ENCODE results near the gene CNOT6L. TPM values are rescaled to one million over a fixed set of nuclear protein-coding genes. Genes with fewer than 3 reads are reported as not detected.
A peak's percentile ranks its signal among the peaks of the same experiment; 100 is the strongest.

CNOT6L gene
- total RNA-seq, 1 donor from 2014 or later = 21.8 TPM

DNA sequence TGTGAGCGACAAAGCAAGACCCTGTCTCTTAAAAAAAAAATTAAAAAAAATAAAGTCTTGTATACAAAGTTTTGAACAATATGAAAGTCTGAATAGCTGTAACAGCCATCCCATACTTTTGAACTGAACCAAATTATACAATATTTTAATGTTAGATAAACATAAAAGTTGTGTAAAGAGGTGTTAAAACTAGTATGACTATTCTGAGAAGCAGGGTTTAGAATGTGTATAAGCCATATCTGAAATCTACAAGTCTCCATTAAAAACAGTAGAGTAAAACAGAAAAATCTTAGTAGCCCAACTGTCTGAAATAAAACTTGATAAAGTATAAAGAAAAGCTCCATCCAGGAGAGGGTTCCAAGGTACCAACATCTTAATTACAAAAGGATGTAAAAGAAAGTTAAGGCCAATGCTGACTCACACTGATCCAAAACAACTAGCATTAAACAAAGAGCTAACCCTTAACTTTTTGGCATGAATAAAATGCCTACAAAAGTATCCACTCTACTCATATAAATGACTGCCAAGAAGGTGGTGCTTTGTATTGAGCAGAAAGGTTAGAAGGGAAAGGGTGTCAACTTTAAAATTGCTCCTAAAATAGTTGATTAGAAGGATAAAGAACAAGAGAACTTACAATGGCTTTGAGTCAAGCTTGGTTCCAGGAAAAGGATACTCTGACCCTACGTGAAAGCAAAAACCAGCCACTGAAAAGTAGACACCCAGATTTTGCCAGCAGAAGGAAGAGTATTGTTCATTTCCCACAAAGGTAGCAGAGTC is 18.5 kb downstream of the CNOT6L start:
- TF ChIP-seq, protein P1, sequence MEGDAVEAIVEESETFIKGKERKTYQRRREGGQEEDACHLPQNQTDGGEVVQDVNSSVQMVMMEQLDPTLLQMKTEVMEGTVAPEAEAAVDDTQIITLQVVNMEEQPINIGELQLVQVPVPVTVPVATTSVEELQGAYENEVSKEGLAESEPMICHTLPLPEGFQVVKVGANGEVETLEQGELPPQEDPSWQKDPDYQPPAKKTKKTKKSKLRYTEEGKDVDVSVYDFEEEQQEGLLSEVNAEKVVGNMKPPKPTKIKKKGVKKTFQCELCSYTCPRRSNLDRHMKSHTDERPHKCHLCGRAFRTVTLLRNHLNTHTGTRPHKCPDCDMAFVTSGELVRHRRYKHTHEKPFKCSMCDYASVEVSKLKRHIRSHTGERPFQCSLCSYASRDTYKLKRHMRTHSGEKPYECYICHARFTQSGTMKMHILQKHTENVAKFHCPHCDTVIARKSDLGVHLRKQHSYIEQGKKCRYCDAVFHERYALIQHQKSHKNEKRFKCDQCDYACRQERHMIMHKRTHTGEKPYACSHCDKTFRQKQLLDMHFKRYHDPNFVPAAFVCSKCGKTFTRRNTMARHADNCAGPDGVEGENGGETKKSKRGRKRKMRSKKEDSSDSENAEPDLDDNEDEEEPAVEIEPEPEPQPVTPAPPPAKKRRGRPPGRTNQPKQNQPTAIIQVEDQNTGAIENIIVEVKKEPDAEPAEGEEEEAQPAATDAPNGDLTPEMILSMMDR (IDR thresholded peaks at IDR 0.05; ENCODE audit: borderline replicate concordance) = no peak
- H3K27ac ChIP-seq (replicated peaks) = peak overlapping the region; percentile 75
- no peaks in the 10 kb centered on the region for H3K36me3 ChIP-seq
- DNase-seq = no peak
- H3K4me3 ChIP-seq = peak overlapping the region; percentile 24
- peaks cover 67% of the 10 kb centered on the region for H3K4me1 ChIP-seq
- no peaks in the 10 kb centered on the region for H3K9me3 ChIP-seq (replicated peaks)
- intact Hi-C loops (cut with micrococcal nuclease) = no loop called here
- H3K27me3 ChIP-seq (ENCODE audit: low read depth) = no peaks in the 10 kb centered on the region

DNA sequence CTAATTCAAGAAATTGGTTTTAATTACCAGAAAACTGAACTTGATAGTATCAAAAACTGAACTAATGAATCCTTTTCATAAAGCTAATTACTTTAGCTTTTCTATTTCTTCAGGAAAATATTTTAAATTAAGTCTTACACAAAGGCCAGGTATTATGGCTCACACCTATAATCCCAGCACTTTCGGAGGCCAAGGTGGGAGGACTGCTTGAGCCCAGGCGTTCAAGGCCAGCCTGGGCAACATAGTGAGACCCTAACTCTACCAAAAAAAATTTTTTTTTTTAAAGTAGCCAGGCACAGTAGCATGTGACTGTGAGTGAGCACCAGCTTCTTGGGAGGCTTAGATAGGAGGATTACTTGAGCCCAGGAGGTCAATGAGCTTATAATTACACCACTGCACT is 19.1 kb downstream of the CNOT6L start:
- DNase-seq = no peak
- H3K9me3 ChIP-seq (replicated peaks) = no peaks in the 10 kb centered on the region
- H3K4me3 ChIP-seq = no peak overlapping the region
- intact Hi-C loops (cut with micrococcal nuclease) = no loop called here
- H3K27me3 ChIP-seq (ENCODE audit: low read depth) = no peaks in the 10 kb centered on the region
- H3K36me3 ChIP-seq = no peaks in the 10 kb centered on the region
- peaks cover 67% of the 10 kb centered on the region for H3K4me1 ChIP-seq
- TF ChIP-seq, protein P1 (IDR thresholded peaks at IDR 0.05; ENCODE audit: borderline replicate concordance) = no peak
- H3K27ac ChIP-seq (replicated peaks) = peak overlapping the region; percentile 75

GRCh38 chr4:77798385-77798784 is 20.8 kb downstream of the CNOT6L start:
- Histone ChIP-seq H3K36me3 (no peaks in the 10 kb centered on the region), H3K4me3 (no peak overlapping the region), H3K27me3 (ENCODE audit: low read depth) (no peaks in the 10 kb centered on the region), H3K9me3 (replicated peaks) (no peaks in the 10 kb centered on the region), H3K4me1 (peaks cover 75% of the 10 kb centered on the region), H3K27ac (replicated peaks) (no peak overlapping the region)
- TF ChIP-seq, protein P1 (IDR thresholded peaks at IDR 0.05; ENCODE audit: borderline replicate concordance) = no peak
- DNase-seq = no peak
- intact Hi-C loops (cut with micrococcal nuclease) = no loop called here

GRCh38 chr4:77797239-77797638 is 21.9 kb downstream of the CNOT6L start:
- Histone ChIP-seq H3K27me3 (ENCODE audit: low read depth) (no peaks in the 10 kb centered on the region), H3K4me1 (peaks cover 76% of the 10 kb centered on the region), H3K36me3 (no peaks in the 10 kb centered on the region), H3K4me3 (no peak overlapping the region), H3K27ac (replicated peaks) (no peak overlapping the region), H3K9me3 (replicated peaks) (no peaks in the 10 kb centered on the region)
- TF ChIP-seq, protein P1 (IDR thresholded peaks at IDR 0.05; ENCODE audit: borderline replicate concordance) = no peak
- intact Hi-C loops (cut with micrococcal nuclease) = no loop called here
- DNase-seq = no peak

DNA sequence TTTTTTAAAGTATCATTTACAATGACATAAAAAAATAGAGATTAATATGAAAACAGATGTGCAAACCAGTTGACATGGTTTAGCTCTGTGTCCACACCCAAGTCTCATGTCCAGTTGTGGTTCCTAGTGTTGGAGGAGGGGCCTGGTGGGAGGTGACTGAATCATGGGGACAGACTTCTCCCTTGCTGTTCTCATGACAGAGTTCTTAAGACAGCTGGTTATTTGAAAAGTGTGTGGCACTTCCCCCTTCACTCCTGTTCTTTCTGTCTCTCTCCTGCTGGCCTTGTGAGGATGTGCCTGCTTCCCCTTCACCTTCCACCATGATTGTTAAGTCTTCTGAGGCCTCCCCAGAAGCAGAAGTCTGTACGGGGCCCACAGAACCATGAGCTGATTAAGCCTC is 23.8 kb downstream of the CNOT6L start:
- Histone ChIP-seq H3K4me1 (peaks cover 69% of the 10 kb centered on the region), H3K9me3 (replicated peaks) (no peaks in the 10 kb centered on the region), H3K27me3 (ENCODE audit: low read depth) (no peaks in the 10 kb centered on the region), H3K36me3 (no peaks in the 10 kb centered on the region), H3K27ac (replicated peaks) (no peak overlapping the region), H3K4me3 (no peak overlapping the region)
- intact Hi-C loops (cut with micrococcal nuclease) = no loop called here
- TF ChIP-seq, protein P1 (IDR thresholded peaks at IDR 0.05; ENCODE audit: borderline replicate concordance) = no peak
- no peak for DNase-seq

Data from left ventricle myocardium inferior (tissue), 1 donor.